ENCODE data around the gene C10orf67.

GRCh38 chr10:23364378-23364777 is 19.8 kb upstream of the C10orf67 start:
- TF ChIP-seq CTCF (conservative IDR thresholded peaks at IDR 0.05; ENCODE audit: low read length) (no peak), EZH2phosphoT487 (IDR thresholded peaks at IDR 0.05; ENCODE audit: borderline replicate concordance, low read depth, low read length) (no peak)

Data from OCI-LY7 (cell line).